ENCODE measurements around the gene CRYL1. TPM values are rescaled to one million over a fixed set of nuclear protein-coding genes. Genes with fewer than 3 reads are reported as not detected.

The CRYL1 gene
- total and polyA plus RNA-seq, 2 of the 4 experiments (the other 2 are of a cell fraction): 11.7 to 16.4 TPM

DNA sequence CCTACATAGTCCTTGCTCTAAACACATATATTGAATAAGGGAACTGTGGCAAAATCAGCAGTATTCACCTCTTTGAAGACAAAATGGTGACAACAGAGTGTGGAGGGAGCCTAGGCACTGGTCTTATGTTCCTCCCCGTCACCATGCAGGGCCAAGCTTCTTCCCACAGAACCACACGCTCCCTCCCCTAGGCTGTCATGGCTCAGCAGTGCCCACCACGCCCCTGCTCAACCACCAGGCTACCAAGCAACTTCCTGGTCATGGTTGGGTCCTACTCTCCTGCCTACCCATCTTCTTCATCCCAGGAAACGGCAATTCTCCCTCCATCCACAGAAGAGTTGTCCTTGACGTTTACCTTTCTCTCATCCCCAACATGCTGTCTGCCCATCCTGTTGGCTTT is 126.1 kb downstream of the CRYL1 start:
- H3K4me2 ChIP-seq (ENCODE audit: low read depth, low read length): no peak overlapping the region
- H3K14ac ChIP-seq (replicated peaks; ENCODE audit: low read depth, low read length): no peak overlapping the region
- H3K56ac ChIP-seq (ENCODE audit: extremely low read depth, insufficient read depth, low read length): no peak overlapping the region
- CTCF ChIA-PET: no interaction called here
- H3K4ac ChIP-seq (ENCODE audit: low read depth, low read length): no peak overlapping the region
- H3K9me1 ChIP-seq (ENCODE audit: insufficient read depth, low read length): no peaks in the 10 kb centered on the region; the same call in 1 of the 2 replicates
- peaks cover 3% of the 10 kb centered on the region; the same call in 1 of the 2 replicates for H3K4me1 ChIP-seq (ENCODE audit: control insufficient read depth, insufficient read depth, low read length)
- no peak overlapping the region for H2BK15ac ChIP-seq (ENCODE audit: low read depth, low read length)
- H4K91ac ChIP-seq (ENCODE audit: insufficient read depth, low read depth, low read length): no peak overlapping the region
- H4K20me1 ChIP-seq (ENCODE audit: insufficient read depth, low read length): no peaks in the 10 kb centered on the region
- H3K4me3 ChIP-seq (ENCODE audit: insufficient read depth, low read depth, low read length): no peak overlapping the region
- H4K5ac ChIP-seq (ENCODE audit: low read depth, low read length): no peak overlapping the region
- H3K79me1 ChIP-seq (ENCODE audit: low read depth in 1 of 2, low read length in 2 of 2): no peaks in the 10 kb centered on the region
- H2BK5ac ChIP-seq (ENCODE audit: low read depth, low read length, poor library complexity, severe bottlenecking): no peak overlapping the region
- H2AK5ac ChIP-seq (ENCODE audit: low read depth, low read length): no peak overlapping the region
- H3K36me3 ChIP-seq (ENCODE audit: control insufficient read depth, insufficient read depth, low read length): no peaks in the 10 kb centered on the region
- H3K27ac ChIP-seq (ENCODE audit: insufficient read depth, low read length): no peak overlapping the region
- in situ Hi-C loops (cut with MboI; ENCODE audit: low sequenced_read_pairs) (no loop called here), intact Hi-C loops (cut with micrococcal nuclease) (no loop called here), dilution Hi-C loops (cut with HindIII; ENCODE audit: low sequenced_read_pairs, unreplicated experiment) (no loop called here)
- no peaks in the 10 kb centered on the region for H3K9me3 ChIP-seq (ENCODE audit: control insufficient read depth, insufficient read depth, low read length)
- BruUV-seq (replicated peaks): no TSS peak
- ATAC-seq (ENCODE audit: low read depth) (no peak), DNase-seq (no peak)
- H3K9ac ChIP-seq (ENCODE audit: low read depth, low read length): no peak overlapping the region
- POLR2A ChIA-PET (ENCODE audit: unreplicated experiment): no interaction called here
- no peak overlapping the region for H2BK120ac ChIP-seq (ENCODE audit: low read depth, low read length)
- H4K8ac ChIP-seq (ENCODE audit: low read depth in 2 of 2, low read length in 2 of 2): no peak overlapping the region
- H3K18ac ChIP-seq (ENCODE audit: low read depth, low read length): no peak overlapping the region
- H3K23ac ChIP-seq (ENCODE audit: low read depth, low read length): no peak overlapping the region
- H2AFZ ChIP-seq (replicated peaks; ENCODE audit: low read length, poor library complexity): no peak overlapping the region
- peaks cover 9% of the 10 kb centered on the region; the same call in 1 of the 2 replicates for H3K27me3 ChIP-seq (ENCODE audit: control insufficient read depth, insufficient read depth, low read length)
- no peak for TF ChIP-seq SMC3 (IDR thresholded peaks at IDR 0.05; ENCODE audit: low read depth, low read length)
- no peak for TF ChIP-seq MAFK (IDR thresholded peaks at IDR 0.05; ENCODE audit: low read depth, low read length)
- TF ChIP-seq, protein P1, sequence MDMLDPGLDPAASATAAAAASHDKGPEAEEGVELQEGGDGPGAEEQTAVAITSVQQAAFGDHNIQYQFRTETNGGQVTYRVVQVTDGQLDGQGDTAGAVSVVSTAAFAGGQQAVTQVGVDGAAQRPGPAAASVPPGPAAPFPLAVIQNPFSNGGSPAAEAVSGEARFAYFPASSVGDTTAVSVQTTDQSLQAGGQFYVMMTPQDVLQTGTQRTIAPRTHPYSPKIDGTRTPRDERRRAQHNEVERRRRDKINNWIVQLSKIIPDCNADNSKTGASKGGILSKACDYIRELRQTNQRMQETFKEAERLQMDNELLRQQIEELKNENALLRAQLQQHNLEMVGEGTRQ (IDR thresholded peaks at IDR 0.05; ENCODE audit: low read depth, low read length): no peak
- no peak for TF ChIP-seq RFX5 (IDR thresholded peaks at IDR 0.05; ENCODE audit: low read depth, low read length)
- no peak for TF ChIP-seq NFE2L2 (IDR thresholded peaks at IDR 0.05; ENCODE audit: low read depth, low read length)
- no peak for TF ChIP-seq MAZ (IDR thresholded peaks at IDR 0.05; ENCODE audit: borderline replicate concordance, low read depth, low read length)
- TF ChIP-seq RAD21 (IDR thresholded peaks at IDR 0.05; ENCODE audit: low read length): no peak
- TF ChIP-seq, protein P2, sequence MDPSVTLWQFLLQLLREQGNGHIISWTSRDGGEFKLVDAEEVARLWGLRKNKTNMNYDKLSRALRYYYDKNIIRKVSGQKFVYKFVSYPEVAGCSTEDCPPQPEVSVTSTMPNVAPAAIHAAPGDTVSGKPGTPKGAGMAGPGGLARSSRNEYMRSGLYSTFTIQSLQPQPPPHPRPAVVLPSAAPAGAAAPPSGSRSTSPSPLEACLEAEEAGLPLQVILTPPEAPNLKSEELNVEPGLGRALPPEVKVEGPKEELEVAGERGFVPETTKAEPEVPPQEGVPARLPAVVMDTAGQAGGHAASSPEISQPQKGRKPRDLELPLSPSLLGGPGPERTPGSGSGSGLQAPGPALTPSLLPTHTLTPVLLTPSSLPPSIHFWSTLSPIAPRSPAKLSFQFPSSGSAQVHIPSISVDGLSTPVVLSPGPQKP (IDR thresholded peaks at IDR 0.05; ENCODE audit: borderline replicate concordance, low read depth, low read length): no peak
- no peak for TF ChIP-seq FOS (IDR thresholded peaks at IDR 0.05; ENCODE audit: low read depth, low read length)
- no peak for TF ChIP-seq CHD1 (IDR thresholded peaks at IDR 0.05; ENCODE audit: low read depth, low read length)
- no peak for TF ChIP-seq BHLHE40 (IDR thresholded peaks at IDR 0.05; ENCODE audit: low read depth, low read length)
- TF ChIP-seq, protein P3, sequence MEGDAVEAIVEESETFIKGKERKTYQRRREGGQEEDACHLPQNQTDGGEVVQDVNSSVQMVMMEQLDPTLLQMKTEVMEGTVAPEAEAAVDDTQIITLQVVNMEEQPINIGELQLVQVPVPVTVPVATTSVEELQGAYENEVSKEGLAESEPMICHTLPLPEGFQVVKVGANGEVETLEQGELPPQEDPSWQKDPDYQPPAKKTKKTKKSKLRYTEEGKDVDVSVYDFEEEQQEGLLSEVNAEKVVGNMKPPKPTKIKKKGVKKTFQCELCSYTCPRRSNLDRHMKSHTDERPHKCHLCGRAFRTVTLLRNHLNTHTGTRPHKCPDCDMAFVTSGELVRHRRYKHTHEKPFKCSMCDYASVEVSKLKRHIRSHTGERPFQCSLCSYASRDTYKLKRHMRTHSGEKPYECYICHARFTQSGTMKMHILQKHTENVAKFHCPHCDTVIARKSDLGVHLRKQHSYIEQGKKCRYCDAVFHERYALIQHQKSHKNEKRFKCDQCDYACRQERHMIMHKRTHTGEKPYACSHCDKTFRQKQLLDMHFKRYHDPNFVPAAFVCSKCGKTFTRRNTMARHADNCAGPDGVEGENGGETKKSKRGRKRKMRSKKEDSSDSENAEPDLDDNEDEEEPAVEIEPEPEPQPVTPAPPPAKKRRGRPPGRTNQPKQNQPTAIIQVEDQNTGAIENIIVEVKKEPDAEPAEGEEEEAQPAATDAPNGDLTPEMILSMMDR (conservative IDR thresholded peaks at IDR 0.05; ENCODE audit: low read depth, low read length): no peak
- TF ChIP-seq POLR2A (IDR thresholded peaks at IDR 0.05; ENCODE audit: low read depth, low read length): no peak
- TF ChIP-seq CEBPB (IDR thresholded peaks at IDR 0.05; ENCODE audit: low read depth, low read length): no peak
- TF ChIP-seq MXI1 (IDR thresholded peaks at IDR 0.05; ENCODE audit: borderline replicate concordance, low read depth, low read length): no peak
- H2AK9ac ChIP-seq (replicated peaks; ENCODE audit: low read depth, low read length, poor library complexity): peak overlapping the region; percentile 42
- no peak overlapping the region for H2BK20ac ChIP-seq (ENCODE audit: low read depth, low read length)
- WGBS, 2 experiments (ENCODE audit: extremely low coverage in 2 of 2, insufficient read length in 1 of 2): 81% methylated on average over 3 of the region's 5 CpGs; no CpG with 5 or more reads in 1 of the 2 experiments
